Measurements from ENCODE around the gene TSPYL4.

DNA sequence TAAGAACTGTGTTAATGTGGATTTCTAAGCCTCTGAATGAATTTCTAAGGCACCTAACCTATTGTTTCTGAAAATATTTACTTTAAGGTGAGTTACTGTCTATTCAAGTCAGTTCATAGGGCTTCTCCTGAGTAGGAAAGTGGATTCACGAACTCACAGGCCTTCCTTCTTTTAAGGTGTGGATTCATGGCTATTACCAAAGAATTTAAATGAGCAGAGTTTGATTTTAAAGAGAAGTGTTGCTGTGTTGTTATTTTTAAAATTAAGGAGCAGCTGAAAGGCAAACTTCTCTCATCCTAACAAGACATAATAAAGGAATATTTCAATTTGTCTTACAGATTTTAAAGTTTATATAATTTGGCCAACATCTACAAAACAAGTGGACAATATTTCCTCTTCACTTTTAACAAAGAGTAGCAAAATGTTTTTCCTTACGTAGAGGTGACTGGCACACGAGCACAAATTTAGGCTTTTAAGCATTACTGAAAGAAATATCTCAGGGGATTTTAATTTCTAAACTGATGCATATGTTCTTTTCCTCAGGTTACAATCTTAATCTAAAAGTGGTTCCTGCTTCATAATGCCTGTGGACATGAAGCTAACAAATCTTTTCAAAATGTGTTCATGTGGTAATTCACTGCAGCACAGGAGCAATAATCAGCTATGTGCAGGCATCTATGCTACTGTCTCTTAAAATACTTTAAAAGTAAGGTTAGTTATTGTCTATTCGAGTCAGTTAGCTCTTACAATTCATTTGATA, 602 bp upstream of the TSPYL4 start:
- TF ChIP-seq, protein P1, sequence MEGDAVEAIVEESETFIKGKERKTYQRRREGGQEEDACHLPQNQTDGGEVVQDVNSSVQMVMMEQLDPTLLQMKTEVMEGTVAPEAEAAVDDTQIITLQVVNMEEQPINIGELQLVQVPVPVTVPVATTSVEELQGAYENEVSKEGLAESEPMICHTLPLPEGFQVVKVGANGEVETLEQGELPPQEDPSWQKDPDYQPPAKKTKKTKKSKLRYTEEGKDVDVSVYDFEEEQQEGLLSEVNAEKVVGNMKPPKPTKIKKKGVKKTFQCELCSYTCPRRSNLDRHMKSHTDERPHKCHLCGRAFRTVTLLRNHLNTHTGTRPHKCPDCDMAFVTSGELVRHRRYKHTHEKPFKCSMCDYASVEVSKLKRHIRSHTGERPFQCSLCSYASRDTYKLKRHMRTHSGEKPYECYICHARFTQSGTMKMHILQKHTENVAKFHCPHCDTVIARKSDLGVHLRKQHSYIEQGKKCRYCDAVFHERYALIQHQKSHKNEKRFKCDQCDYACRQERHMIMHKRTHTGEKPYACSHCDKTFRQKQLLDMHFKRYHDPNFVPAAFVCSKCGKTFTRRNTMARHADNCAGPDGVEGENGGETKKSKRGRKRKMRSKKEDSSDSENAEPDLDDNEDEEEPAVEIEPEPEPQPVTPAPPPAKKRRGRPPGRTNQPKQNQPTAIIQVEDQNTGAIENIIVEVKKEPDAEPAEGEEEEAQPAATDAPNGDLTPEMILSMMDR (conservative IDR thresholded peaks at IDR 0.05 in 1 of 2, IDR thresholded peaks at IDR 0.05 in 1 of 2; ENCODE audit: extremely low read depth in 1 of 2, insufficient read depth in 1 of 2, low read depth in 1 of 2, low read length in 2 of 2) = no peak
- no peak for TF ChIP-seq EZH2 (IDR thresholded peaks at IDR 0.05; ENCODE audit: borderline replicate concordance, low read length)
